GM21723 (cell line): ENCODE results near the gene UCKL1.

ENCODE experiments used
- ATAC-seq: cut with Tn5 transposase; IDR thresholded peaks from one replicate; pipeline ENCODE4 v1.9.1; 2021; ENCODE audit warnings: mild to moderate bottlenecking, moderate library complexity; ENCODE audit not compliant: unreplicated experiment

The UCKL1 gene

GRCh38 chr20:63894358-63895201 is 61.6 kb downstream of the UCKL1 start, which contains the start of gene DNAJC5:
TSS of gene DNAJC5 (plus strand) at chr20:63895126. CDS start at chr20:63928346, 33,220 bp downstream.
- ATAC-seq = peak; percentile 75

- no peak for ATAC-seq
Measured at GRCh38 chr20:63893999-63894357, 62.2 kb downstream of the UCKL1 start.

- no peak for ATAC-seq
Measured at GRCh38 chr20:63892402-63892801, 63.8 kb downstream of the UCKL1 start.

GRCh38 chr20:63891061-63892002 is 64.9 kb downstream of the UCKL1 start:
- no peak for ATAC-seq

GRCh38 chr20:63890616-63891015 is 65.6 kb downstream of the UCKL1 start:
- ATAC-seq = no peak

GRCh38 chr20:63890201-63890576 is 66.0 kb downstream of the UCKL1 start:
- ATAC-seq = no peak
